Measurements from ENCODE around the gene ASH1L.

DNA sequence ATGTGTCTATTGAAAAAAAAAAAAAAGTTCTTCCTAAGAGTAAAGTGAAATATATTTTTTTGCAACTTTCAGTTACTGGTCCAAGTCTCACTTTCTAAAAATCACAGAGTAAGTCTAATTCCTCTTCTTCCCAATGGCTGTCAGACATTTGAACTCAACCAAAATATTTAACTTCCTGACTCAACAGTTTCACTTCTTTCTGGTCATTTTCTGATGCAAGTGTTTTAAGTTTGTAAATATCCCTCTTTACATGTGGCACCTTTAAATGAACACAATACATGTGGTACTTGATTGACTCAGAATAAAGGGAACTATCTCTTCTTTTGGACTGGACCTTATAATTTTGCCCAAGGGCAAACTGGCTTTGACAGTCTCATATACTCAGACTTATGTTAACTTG, 76.7 kb downstream of the ASH1L start:
- no peak for TF ChIP-seq YY1 (IDR thresholded peaks at IDR 0.05; ENCODE audit: insufficient read depth, insufficient read length)
- TF ChIP-seq ZNF274 (IDR thresholded peaks at IDR 0.05; ENCODE audit: low read depth, low read length), result no peak
- no peak for TF ChIP-seq SUZ12 (IDR thresholded peaks at IDR 0.05; ENCODE audit: extremely low read depth, insufficient read depth, insufficient read length)
